Parathyroid adenoma (tissue), 2 donors: ENCODE results near the gene CEP43.

Experiments used
- H2AFZ ChIP-seq: fragments of 300-600 bp; sonication (generic); one replicate; pipeline ENCODE4 v1.7.0; 2017; ENCODE audit warnings: antibody characterized with exemption, mild to moderate bottlenecking
- H3K27ac ChIP-seq: fragments of 300-600 bp; sonication (generic); one replicate; pipeline ENCODE4 v1.7.0; 2017
- H3K27me3 ChIP-seq: fragments of 300-600 bp; sonication (generic); one replicate; pipeline ENCODE4 v1.7.0; 2017; ENCODE audit warnings: low read length; ENCODE audit not compliant: control insufficient read depth, insufficient read depth
- H3K36me3 ChIP-seq: fragments of 300-600 bp; sonication (generic); one replicate; pipeline ENCODE4 v1.7.0; 2017; ENCODE audit warnings: low read length; ENCODE audit not compliant: control insufficient read depth, insufficient read depth
- H3K4me1 ChIP-seq: fragments of 300-600 bp; sonication (generic); one replicate; pipeline ENCODE4 v1.7.0; 2017; ENCODE audit warnings: control low read depth
- H3K4me2 ChIP-seq: fragments of 300-600 bp; sonication (generic); one replicate; pipeline ENCODE4 v1.7.0; 2017; ENCODE audit warnings: low read length
- H3K4me3 ChIP-seq: fragments of 300-600 bp; sonication (generic); one replicate; pipeline ENCODE4 v1.7.0; 2017; ENCODE audit warnings: low read depth, low read length
- H3K79me2 ChIP-seq: fragments of 300-600 bp; sonication (generic); one replicate; pipeline ENCODE4 v1.7.0; 2017; ENCODE audit warnings: control low read depth
- H3K9ac ChIP-seq: fragments of 300-600 bp; sonication (generic); one replicate; pipeline ENCODE4 v1.7.0; 2017; ENCODE audit warnings: mild to moderate bottlenecking
- H3K9me3 ChIP-seq: fragments of 300-600 bp; sonication (generic); one replicate; pipeline ENCODE4 v1.7.0; 2017; ENCODE audit warnings: low read length; ENCODE audit not compliant: control insufficient read depth
- TF ChIP-seq, protein P1 (sequence below): fragments of 300-600 bp; sonication (generic); IDR thresholded peaks from one replicate; pipeline ENCODE4 v1.7.0; 2017; ENCODE audit warnings: antibody characterized with exemption, mild to moderate bottlenecking
- donor health status: primary hyperparathyroidism.

Gene CEP43

DNA sequence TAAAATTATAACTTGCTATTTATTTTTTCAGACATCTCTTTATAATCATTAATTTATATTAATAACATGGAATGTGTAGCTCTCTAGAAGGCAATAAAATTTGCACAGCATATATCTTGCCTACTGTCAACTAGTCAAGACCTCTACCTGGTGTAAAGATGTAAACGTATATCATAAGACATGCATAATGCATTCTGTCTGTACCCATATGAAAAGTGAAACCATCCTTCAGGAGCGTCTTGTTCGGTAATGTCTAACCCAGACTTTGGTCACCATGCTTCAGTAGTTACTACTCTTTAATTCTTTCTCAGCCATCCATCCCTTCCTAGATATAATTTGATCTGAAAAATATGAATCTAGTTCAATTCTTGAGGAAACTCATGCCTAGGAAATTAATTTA lies 21.0 kb downstream of the CEP43 start:
- H3K36me3 ChIP-seq, result no peaks in the 10 kb centered on the region
- H3K4me3 ChIP-seq, result no peak overlapping the region
- H3K27me3 ChIP-seq, result no peaks in the 10 kb centered on the region
- no peaks in the 10 kb centered on the region for H3K79me2 ChIP-seq
- H3K27ac ChIP-seq, result no peak overlapping the region
- H3K4me2 ChIP-seq, result no peak overlapping the region
- H2AFZ ChIP-seq, result no peak overlapping the region
- H3K9me3 ChIP-seq, result no peaks in the 10 kb centered on the region
- H3K9ac ChIP-seq, result no peak overlapping the region
- TF ChIP-seq, protein P1, sequence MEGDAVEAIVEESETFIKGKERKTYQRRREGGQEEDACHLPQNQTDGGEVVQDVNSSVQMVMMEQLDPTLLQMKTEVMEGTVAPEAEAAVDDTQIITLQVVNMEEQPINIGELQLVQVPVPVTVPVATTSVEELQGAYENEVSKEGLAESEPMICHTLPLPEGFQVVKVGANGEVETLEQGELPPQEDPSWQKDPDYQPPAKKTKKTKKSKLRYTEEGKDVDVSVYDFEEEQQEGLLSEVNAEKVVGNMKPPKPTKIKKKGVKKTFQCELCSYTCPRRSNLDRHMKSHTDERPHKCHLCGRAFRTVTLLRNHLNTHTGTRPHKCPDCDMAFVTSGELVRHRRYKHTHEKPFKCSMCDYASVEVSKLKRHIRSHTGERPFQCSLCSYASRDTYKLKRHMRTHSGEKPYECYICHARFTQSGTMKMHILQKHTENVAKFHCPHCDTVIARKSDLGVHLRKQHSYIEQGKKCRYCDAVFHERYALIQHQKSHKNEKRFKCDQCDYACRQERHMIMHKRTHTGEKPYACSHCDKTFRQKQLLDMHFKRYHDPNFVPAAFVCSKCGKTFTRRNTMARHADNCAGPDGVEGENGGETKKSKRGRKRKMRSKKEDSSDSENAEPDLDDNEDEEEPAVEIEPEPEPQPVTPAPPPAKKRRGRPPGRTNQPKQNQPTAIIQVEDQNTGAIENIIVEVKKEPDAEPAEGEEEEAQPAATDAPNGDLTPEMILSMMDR, result no peak
- no peaks in the 10 kb centered on the region for H3K4me1 ChIP-seq

GRCh38 chr6:167027308-167027707 lies 28.1 kb downstream of the CEP43 start:
- no peak overlapping the region for H3K4me3 ChIP-seq
- H3K4me1 ChIP-seq, result peaks cover 7% of the 10 kb centered on the region
- H3K4me2 ChIP-seq, result no peak overlapping the region
- H3K79me2 ChIP-seq, result no peaks in the 10 kb centered on the region
- H3K27ac ChIP-seq, result no peak overlapping the region
- no peak overlapping the region for H2AFZ ChIP-seq
- H3K9ac ChIP-seq, result no peak overlapping the region
- TF ChIP-seq, protein P1, result no peak
- no peaks in the 10 kb centered on the region for H3K36me3 ChIP-seq
- H3K27me3 ChIP-seq, result no peaks in the 10 kb centered on the region
- no peaks in the 10 kb centered on the region for H3K9me3 ChIP-seq

DNA sequence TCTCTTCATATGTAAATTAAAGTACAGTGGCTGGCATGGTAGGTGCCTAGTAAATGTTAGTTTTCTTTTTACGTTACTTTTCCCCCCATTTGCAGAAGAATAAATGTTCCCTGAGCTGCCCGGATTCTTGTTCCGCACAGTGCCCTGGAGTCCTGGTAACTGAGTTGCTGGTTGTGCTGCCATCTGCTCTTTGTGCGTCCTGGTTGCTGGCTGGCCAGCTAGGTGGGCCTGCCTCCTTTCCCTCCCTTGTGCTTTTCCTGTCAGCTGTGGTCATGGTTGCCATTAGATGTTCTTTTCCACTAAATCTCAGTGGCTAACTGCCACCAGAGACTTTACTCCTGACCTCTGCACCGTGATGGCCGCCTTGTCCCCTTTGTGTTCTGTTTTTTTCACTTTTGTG lies 28.6 kb downstream of the CEP43 start:
- Histone ChIP-seq H3K4me3 (no peak overlapping the region), H3K9ac (no peak overlapping the region), H3K4me1 (peaks cover 7% of the 10 kb centered on the region), H3K27me3 (no peaks in the 10 kb centered on the region), H3K79me2 (no peaks in the 10 kb centered on the region), H2AFZ (no peak overlapping the region), H3K36me3 (no peaks in the 10 kb centered on the region), H3K27ac (no peak overlapping the region), H3K4me2 (no peak overlapping the region), H3K9me3 (no peaks in the 10 kb centered on the region)
- TF ChIP-seq, protein P1, result no peak

DNA sequence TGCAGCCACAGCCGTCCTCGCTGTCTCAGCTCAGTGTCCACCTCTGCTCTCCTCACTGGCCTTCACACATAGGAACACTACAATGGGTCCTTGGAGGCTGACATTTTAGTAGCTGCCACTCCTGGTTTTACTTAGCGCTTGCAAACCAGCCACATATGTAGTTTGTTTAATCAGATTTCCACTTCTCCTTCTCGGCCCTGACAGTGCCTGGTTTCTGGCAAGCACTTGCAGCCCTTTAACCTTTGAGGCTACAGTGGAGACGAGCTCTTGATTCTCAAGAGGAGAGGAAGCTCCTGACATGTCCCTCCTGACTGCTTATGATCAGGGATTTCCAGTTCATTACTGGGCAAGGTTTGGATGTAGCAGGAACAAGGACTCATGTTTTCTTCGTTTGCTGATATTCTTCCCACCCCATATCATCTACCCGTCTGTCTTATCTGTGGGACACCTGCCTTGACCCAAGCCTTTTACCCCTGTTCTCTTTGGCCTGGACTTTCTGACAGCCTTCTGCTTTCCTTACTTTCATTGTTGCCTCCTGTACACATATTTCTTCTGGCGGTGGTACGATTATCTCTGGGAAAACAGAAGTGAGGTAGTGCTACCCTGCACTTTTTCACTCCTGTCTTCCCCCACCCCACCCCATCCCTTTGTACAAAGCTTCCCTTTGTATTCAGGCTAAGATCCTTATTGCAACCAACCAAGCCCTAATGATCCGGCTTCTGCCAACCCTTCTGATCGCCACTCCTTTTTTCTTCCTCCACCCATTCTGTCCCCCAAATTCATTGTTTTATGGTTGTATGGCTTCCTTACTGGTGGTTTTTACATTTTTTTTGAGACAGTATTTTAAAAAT lies 31.2 kb downstream of the CEP43 start:
- Histone ChIP-seq H3K36me3 (no peaks in the 10 kb centered on the region), H3K4me1 (peaks cover 7% of the 10 kb centered on the region), H3K9ac (no peak overlapping the region), H2AFZ (no peak overlapping the region), H3K79me2 (no peaks in the 10 kb centered on the region), H3K9me3 (no peaks in the 10 kb centered on the region), H3K27ac (no peak overlapping the region), H3K4me3 (no peak overlapping the region), H3K27me3 (no peaks in the 10 kb centered on the region), H3K4me2 (no peak overlapping the region)
- TF ChIP-seq, protein P1, result no peak
